GM19035 (cell line): ENCODE measurements around the gene NALCN.
A peak's percentile ranks its signal among the peaks of the same experiment; 100 is the strongest.

ENCODE experiments used
- ATAC-seq: cut with Tn5 transposase; IDR thresholded peaks from one replicate; pipeline ENCODE4 v1.9.1; 2021; ENCODE audit not compliant: unreplicated experiment

The NALCN gene

DNA sequence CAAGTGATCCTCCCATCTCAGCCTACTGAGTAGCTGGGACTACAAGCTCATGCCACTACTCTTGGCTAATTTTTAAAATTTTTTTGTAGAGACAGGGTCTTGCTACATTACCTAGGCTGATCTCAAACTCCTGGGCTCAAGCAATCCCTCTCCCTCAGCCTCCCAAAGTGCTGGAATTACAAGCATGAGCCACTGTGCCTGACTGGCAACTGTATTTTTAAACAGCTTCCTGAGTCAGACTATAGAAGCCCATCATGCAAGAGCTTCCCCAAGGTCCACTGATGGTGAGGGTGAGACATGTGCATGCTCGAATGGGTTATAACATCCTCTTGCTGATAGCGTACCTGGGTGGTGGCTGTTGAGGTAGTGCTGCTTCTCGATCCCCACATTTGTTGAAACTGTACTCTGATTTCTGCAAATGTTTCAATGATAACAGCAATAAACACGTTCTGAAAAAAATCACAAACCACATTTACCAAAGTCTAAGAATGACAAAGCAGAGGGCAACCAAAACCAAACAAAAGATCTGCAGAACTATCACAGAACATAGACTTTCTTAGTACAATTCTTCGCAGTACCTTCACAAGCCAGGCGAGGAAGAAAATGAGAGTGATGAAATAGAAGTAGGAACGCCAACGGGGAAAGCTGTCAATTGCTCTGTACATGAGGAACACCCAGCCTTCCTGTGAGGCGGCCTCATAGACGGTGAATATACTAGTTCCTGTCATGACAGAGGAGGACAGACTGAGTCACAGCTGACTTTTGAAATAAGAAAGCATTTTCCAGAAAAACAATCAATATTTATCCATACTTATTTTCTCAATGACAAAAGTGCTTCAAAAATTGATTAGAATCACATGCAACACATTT lies 124.4 kb downstream of the NALCN start:
- no peak for ATAC-seq

DNA sequence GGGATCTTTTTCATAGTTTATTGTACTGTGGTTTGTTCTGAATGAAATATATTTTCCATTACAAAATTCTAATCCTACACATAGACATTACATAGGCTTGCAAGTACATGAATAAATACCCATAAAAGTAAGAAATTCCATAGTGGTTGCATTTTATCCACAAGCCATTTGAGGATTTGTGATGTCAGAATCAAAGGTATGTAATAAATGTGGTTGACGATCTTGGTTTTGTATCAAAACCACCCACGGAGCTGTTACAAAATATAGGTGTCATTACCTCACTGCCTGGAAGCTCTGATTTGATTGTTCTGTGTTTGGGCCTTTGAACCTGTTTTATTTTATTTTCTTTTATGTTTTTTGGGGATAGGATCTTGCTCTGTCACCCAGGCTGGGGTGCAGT lies 125.1 kb downstream of the NALCN start:
- ATAC-seq: no peak

DNA sequence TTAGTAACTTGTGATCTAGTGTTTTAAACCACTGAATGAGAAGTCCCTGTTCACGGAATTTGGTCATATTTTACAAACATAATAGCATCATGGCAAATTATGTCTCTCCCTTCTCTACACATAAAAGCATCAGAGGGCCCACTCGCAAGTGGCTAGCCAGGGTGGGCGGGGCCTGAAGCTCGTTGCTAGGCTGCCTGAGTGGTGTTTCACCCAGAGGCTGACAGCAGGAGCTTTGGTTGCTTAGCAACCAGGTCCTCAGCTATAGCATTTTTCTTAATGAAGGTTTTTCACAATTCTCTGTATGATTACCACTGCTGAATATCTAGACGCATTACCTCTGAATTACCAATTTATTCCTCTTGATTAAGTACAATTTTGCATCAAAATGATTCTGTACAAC lies 126.5 kb downstream of the NALCN start:
- ATAC-seq: no peak

DNA sequence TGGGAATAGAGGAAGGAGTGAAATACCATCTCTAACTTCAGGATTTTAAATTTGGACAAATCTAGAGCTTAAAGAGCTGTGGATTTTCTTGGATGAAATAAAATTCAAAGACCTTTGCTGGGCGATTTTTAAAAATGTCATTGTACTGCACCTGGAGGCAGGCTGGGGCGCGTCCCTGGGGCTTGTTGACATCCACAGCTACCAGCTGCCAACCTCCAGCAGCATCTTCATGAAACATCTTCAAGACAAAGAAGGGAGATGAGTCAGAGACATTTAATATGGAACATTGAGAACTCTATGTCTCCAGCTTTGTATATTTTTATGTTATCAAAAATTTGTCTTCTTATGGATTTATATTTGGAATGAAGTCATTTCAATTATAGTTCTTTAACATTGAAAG lies 132.5 kb downstream of the NALCN start:
- no peak for ATAC-seq

DNA sequence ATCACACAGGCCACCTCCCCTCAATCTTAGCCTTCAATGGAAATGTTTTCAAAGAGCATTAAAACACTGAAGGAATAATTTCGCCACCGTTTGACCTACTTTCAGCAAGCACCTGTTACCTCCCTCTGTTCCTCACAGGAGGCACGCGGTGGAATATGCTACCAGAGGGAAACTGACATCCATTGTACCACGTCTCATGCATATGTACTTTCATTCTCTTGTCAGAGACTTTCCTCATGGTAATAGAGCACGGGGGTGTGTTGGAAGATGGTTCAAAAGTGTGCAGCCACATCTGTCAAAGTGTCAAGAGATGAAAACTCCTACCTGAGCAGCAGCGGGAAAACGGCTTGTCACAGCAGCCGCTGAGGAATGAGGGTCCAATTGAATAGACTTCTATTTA lies 143.4 kb downstream of the NALCN start:
- ATAC-seq: no peak

DNA sequence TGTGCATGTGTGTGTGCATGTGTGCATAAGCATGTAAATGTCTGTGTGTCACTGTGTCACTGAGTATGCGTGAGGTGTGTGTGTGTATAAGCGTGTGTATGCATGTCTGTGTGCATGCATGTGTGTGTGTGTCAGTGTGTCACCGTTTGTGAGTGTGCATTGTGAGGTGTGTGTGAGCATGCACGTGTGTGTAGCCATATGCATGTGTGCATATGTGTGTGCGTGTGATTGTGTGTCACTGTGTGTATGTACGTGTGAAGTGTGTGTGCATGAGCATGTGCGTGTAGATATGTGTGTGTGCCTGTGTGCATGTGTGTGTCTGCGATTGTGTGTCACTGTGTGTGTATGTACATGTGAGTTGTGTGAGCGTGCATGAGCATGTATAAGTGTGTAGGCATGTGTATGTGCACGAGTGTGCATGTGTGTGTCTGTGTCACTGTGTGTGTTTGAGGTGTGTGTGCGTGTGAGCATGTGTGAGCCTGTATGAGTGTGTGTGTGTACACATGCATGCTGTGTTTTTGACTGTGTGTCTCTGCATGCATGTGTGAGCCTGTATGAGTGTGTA lies 144.5 kb downstream of the NALCN start:
- ATAC-seq: no peak

DNA sequence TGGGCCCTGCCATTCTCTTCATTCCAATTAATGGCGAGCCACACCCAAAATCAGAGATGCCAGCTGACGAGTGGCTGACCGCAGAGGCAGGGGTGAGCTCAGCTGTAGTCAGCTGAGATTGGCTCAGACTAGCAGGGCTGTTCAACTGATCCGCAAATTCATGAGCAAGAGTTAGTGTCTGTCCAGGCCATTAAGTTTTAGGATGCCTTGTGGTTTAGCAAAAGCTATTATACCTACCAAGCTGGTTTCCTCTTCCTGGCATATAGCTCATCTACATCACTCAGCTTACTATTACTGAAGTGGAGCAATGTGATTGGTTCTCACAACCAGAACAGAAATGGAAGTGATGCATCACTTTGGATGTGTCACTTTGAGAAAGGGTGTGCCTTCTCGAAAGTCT lies 148.7 kb downstream of the NALCN start:
- no peak for ATAC-seq

DNA sequence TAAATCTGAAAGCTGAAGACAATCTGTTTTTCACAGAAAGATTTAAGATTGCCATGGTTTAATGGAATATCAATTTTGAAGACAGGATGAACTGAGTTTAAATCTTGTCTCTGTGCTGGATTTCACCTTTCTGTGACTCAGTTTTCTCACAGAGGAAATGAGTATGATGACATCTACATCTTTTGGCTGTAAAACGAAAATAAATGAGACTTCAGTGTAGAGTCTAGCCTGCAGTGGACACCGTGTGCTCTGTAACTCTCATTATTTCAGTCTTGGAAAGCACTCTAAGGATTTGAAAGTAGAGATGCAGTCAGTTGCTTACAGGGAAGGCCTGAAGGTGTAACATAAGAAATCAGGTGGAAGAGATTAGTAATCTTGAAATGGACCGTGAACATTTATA lies 150.4 kb downstream of the NALCN start:
- ATAC-seq: no peak

DNA sequence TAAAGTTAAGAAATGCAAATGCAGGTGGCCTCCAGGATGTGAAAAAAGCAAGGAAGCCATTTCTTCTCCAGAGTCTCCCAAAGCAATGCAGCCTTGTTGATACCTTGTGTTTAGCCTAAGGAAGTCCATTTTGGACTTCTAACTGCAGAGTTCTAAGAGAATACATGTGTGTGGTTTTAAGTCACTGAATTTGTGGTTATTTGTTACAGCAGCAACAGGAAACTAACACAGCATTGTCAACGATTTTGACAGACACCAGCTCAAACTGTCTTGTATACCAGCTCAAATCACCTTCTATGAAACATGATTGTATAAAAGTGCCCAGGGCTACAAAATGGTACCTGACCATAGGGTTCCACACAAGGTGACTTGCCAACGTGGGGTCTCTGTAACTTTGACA lies 151.4 kb downstream of the NALCN start:
- no peak for ATAC-seq

DNA sequence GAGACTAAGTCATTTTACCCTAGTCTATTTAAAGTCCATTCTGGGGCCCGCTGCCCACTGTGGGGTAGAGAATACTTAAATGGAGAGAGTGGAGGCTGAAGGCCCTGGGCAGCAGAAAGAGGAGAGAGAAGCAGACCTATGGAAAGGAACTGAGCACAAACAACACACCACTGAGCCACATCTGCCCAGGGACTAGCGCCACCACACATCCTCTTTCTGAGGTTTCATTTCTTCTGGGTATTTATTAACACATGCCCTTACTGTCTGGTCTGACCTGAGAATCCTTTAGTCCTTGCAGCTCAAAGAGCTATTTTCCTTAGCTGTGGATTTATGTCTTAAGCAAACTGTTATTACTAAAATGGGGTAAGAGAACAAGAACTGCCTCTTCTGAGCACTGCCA lies 154.0 kb downstream of the NALCN start:
- peak; percentile 40 for ATAC-seq

DNA sequence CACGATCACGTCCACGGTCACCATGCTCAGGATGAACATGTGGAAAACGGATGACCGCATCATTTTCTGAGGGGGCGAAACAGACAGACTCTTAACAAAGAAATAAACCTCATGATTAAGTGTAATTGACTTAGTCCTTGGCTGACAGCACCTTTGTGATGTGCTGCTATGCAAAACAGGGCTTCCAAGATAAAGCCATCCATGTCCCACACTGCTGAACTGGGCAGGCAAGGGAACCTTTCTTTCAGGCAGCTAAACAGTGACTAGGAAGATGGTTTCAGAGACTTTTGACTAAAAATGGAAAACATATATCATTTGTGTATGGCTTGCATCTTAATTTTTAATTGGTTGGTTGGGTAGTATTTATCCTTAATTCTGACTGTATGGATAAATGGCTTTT lies 157.8 kb downstream of the NALCN start:
- no peak for ATAC-seq

DNA sequence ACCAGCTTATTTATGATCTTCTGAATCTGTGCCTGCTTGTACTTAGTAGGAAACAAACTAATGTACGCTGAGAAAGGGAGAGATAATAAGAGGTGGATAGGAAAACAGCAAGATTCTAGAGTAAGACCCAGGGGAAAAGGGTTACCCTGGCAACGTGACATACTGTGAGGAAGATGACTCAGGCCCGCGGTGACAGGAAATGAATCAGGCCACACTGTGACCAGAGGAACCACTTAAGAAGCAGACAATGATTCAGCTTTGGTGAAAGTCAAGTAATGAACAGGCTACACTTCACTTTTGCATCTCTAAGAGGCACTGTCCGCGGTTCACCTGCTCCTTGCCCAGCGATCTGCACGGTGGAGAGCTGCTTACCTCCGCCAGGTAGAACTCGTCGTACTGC lies 158.2 kb downstream of the NALCN start:
- peak; percentile 99 for ATAC-seq

DNA sequence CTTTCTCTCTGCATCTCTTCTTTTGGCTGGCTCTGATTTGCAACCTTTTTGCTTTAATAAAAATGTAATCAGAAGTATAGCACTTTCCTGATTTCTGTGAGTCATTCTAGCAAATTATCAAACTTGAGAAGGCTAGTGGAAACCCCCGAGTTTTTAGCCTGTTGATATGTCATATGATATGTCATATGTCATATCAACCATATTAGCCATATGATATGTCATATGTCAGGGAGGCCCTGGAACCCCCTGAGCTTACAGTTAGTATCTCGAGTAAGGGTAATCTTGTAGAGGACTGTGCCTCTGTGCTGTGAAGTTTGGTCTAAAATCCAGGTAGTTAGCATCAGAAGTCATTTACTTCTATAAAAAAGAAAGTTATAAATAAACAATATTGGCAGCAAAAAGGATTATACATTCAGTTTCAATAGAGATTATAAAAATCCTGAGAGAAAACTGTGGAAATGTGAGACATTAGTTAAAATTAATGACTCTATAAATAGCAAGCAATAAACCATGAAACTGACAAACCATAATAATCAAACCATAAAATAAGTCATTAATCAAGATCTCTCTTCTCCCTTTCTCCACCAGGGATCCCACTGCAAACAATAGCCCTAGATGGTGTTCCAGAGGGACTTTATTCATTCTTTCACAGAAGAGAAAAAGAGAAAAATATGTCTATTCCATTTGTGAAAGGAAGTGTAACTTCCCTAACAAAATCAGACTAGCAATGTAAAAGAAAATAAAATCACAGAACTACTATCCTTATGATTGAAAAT lies 167.4 kb downstream of the NALCN start:
- ATAC-seq: no peak

DNA sequence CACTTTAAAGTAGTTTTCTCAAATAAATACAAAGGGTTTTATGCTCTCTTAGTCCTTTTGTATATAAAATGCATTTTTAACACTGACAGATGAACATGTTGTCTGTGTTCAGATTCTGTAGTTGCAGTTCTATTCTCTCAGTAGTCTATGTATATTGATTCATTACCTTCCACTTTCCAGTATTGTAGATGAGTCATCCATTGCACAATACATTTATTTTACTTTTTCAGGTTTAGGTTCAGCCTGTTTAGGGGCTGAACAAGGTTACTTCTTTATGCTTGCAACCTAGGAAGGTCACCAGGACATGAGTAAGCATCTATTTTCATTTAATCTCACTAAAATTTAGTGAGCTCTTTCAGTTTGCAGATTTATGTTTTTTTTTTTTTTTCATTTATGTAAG lies 173.6 kb downstream of the NALCN start:
- ATAC-seq: no peak

DNA sequence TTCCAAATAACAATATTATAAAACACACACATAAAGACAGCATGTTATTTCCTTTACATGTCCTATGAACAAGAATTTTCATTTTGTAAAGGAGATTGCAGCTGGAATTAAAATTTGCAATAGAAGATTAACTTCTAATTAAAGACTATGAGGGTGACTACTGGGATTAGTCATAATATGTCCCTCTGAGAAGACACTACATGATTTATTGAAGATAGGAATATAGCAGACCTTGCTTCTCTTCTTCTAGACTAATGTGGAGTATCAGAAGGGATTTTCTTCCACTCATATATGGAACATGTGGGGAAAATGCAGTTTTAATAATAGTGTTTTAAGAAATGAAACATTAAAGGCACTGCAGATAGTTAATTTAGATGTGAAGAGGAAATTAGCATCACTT lies 177.8 kb downstream of the NALCN start:
- ATAC-seq: no peak

DNA sequence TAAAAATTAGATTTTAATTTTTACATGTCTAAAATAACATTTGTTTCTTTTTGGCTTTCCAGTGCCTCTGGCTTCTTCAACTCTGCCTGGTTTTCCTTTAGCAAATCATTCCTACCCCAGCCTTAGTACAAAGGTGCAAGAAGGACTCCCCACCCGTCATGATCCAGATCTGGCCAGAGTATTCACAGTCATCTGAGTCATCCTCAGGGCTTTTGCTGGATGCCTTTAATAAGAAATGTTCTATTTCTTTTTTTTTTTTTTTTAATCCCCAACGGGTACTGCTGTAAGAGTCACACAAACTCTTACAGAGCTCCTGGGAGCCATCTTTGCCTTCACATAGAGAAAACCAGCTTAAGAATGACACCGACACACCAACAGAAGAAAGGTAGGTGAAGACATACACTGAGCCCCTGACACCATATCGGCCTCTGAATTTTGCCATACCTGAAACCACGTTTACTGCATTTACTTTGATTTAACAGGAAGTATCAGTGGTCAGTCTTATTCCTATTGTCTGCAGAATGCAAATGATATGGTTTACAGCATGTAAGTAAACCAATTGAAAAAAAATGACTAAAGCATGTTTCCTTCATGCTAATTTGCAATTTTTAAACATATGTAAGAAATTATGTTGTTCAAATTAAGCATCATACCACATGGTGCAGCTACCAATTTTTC lies 184.4 kb downstream of the NALCN start:
- ATAC-seq: no peak

DNA sequence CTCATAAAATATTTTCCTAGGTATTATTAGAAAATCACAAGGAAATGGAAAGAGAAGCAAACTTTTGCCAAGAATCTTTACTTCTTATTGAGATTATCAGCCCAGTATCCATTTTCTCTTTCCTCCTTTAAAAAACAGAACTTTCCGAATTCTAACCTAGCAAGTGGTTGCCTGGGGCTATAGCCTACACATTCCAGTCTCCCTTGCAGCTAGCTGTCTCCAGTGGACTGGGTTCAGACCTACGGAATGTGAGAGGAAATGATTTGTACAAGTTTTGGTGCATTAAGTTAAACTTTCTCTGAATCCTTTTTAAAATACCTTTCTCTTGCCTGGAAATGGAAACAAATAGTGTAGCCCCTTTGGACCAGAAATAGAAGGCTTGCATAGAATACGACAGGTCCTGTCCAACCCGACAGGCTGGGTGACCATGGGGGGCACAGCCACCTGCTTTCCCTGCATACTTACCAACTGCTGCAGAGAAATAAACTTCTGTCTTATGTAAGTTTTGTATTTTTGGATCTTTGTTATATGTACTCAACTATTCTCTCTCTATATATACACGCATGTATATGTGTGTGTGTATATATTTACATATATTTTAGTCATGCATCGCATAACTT lies 185.9 kb downstream of the NALCN start:
- ATAC-seq: no peak

DNA sequence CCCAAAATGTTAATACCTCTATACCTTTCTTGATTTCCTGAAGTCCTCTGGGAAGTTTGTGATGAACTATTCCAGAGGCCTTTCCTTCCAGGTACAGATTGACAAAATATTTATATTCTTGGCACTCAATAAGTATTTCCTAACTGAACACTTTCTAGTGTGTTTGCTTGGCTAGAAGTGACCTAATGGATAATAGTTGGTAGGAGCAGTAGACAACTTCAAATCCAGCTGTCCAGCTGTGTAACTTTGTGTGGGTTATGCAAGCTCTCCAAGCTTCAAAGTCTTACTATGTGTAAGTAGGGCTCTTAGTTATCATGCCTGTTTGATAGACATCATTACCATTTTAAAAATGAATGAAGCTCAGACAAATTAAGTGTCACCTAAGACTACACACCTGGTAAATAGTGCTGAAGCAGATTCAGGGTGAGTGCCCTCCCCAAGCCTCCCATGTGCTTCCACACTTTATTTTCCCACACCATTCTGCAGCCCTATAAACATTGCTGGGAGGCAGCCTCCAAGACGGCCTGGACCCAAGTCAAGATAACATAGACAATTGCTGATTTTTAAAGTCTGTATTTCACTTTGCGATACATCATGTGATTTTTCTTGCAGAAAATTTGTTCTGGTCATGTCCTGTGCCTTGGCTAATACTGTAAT lies 196.6 kb downstream of the NALCN start:
- ATAC-seq: no peak

DNA sequence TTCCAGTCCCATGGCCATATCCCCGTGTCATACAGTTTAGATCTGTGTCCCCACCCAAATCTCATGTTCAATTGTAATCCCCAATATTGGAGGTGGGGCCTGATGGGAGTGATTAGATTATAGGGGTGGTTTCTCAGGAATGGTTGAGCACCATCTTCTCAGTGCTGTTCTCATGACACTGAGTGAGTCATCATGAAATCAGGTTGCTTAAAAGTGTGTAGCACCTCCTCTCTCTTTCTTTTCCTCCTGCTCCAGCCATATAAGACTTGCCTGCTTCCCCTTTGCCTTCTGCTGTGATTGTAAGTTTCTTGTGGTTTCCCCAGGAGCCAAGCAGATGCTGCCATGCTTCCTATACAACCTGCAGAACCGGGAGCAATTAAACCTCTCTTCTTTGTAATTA lies 197.8 kb downstream of the NALCN start:
- no peak for ATAC-seq

DNA sequence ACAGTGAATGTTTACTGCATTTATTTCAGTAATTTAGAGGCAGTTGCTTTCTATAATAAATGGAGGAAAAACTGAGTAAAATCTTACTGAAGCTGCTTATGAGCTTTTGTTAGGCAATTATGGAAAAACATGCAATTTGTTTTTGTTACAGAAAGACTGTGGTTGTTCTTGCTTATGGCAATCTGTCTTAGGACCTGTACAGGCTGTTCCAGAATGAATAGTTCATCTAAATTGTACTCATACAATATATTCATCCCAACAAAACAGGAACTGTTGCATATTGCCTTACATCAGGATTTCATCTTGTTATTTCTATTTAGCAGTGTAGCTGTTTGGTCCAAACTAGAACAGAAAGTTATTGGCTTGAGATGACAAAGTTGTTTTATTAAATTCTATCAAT lies 199.2 kb downstream of the NALCN start:
- ATAC-seq: no peak

DNA sequence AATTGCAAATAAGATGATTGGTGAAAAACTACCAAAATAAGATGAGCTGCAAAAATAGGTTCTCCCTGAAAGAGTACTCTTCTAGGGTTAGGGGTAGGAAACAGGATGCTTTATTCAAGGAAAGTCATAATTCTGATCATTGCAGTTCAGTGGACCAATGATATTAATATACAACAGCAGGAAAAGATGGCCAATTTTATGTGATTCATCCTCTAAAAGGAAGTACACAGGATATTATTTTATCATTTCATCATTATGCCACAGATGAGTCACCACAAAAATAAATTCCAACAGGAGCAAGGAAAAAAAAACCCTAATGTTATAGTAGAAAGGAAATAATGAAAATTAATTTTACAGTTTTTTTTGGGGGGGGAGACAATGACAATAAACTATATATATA lies 205.0 kb downstream of the NALCN start:
- ATAC-seq: no peak
